Measurements from ENCODE around the gene SATB2.

Gene SATB2

GRCh38 chr2:199356412-199356811 is 101.3 kb downstream of the SATB2 start:
- no peak for DNase-seq (ENCODE audit: low read depth in 2 of 2)
- no peak overlapping the region for H3K4me3 ChIP-seq (replicated peaks in 1 of 2; ENCODE audit: low read depth in 2 of 2, low read length in 2 of 2)
- no peak for TF ChIP-seq CTCF (IDR thresholded peaks at IDR 0.05; ENCODE audit: low read depth, low read length)

GRCh38 chr2:199348871-199349270 is 108.9 kb downstream of the SATB2 start:
- no peak for DNase-seq (ENCODE audit: low read depth in 2 of 2)
- no peak overlapping the region for H3K4me3 ChIP-seq (replicated peaks in 1 of 2; ENCODE audit: low read depth in 2 of 2, low read length in 2 of 2)
- no peak for TF ChIP-seq CTCF (IDR thresholded peaks at IDR 0.05; ENCODE audit: low read depth, low read length)

GRCh38 chr2:199344012-199344411 is 113.7 kb downstream of the SATB2 start:
- no peak overlapping the region for H3K4me3 ChIP-seq (replicated peaks in 1 of 2; ENCODE audit: low read depth in 2 of 2, low read length in 2 of 2)
- no peak for TF ChIP-seq CTCF (IDR thresholded peaks at IDR 0.05; ENCODE audit: low read depth, low read length)
- DNase-seq (ENCODE audit: low read depth in 2 of 2), result no peak

- no peak overlapping the region for H3K4me3 ChIP-seq (replicated peaks in 1 of 2; ENCODE audit: low read depth in 2 of 2, low read length in 2 of 2)
- no peak for TF ChIP-seq CTCF (IDR thresholded peaks at IDR 0.05; ENCODE audit: low read depth, low read length)
- DNase-seq (ENCODE audit: low read depth in 2 of 2), result no peak
Measured at GRCh38 chr2:199342334-199342733, 115.4 kb downstream of the SATB2 start.

- no peak for DNase-seq (ENCODE audit: low read depth in 2 of 2)
- no peak for TF ChIP-seq CTCF (IDR thresholded peaks at IDR 0.05; ENCODE audit: low read depth, low read length)
- no peak overlapping the region for H3K4me3 ChIP-seq (replicated peaks in 1 of 2; ENCODE audit: low read depth in 2 of 2, low read length in 2 of 2)
Measured at GRCh38 chr2:199341123-199341522, 116.6 kb downstream of the SATB2 start.

- TF ChIP-seq CTCF (IDR thresholded peaks at IDR 0.05; ENCODE audit: low read depth, low read length), result no peak
- DNase-seq (ENCODE audit: low read depth in 2 of 2), result peak in 1 of 2 donors; percentile 32
- H3K4me3 ChIP-seq (replicated peaks in 1 of 2; ENCODE audit: low read depth in 2 of 2, low read length in 2 of 2), result no peak overlapping the region
Measured at GRCh38 chr2:199339891-199340605, 117.7 kb downstream of the SATB2 start.

GRCh38 chr2:199336546-199336945 is 121.2 kb downstream of the SATB2 start:
- DNase-seq (ENCODE audit: low read depth in 2 of 2), result no peak
- TF ChIP-seq CTCF (IDR thresholded peaks at IDR 0.05; ENCODE audit: low read depth, low read length), result no peak
- H3K4me3 ChIP-seq (replicated peaks in 1 of 2; ENCODE audit: low read depth in 2 of 2, low read length in 2 of 2), result no peak overlapping the region
